ENCODE measurements around the gene MRPL39. TPM values are rescaled to one million over a fixed set of nuclear protein-coding genes. Genes with fewer than 3 reads are reported as not detected.

Gene MRPL39
- total and polyA plus RNA-seq, 10 donors, result 14.4 to 34.3 (median 20.8) TPM

DNA sequence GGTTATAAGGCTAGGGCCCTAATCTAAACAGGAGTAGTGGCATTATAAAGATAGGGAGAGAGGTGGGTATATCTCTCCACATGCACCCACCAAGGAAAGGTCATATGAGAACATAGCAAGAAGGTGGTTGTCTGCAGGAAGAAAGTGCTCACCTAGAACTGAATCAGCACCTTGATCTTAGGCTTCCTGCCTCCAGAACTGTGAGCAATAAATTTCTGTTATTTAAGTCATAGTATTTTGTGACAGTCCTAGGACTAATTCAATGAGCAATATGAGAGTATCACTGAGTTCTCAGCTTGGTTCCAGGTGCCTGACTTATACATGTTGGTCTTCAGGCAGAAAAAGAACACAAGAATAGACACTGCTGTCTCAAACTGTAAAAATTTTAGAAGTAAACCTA, 51.8 kb downstream of the MRPL39 start:
- Histone ChIP-seq H3K27ac (no peak overlapping the region), H3K27me3 (replicated peaks in 1 of 7) (no peaks in the 10 kb centered on the region), H3K4me3 (no peak overlapping the region), H3K4me1 (peaks cover 6 to 11% (median 9%) of the 10 kb centered on the region in 6 donors), H3K36me3 (no peaks in the 10 kb centered on the region), H3K9me3 (no peaks in the 10 kb centered on the region)
- DNase-seq, result no peak
- TF ChIP-seq POLR2A (IDR thresholded peaks at IDR 0.05), result no peak
- no peak for TF ChIP-seq POLR2AphosphoS5 (IDR thresholded peaks at IDR 0.05)
- no peak for TF ChIP-seq CTCF (IDR thresholded peaks at IDR 0.05 in 8 of 11, conservative IDR thresholded peaks at IDR 0.05 in 3 of 11)
- intact Hi-C loops (cut with DNase I; ENCODE audit: low total_unique reads), result no loop called here

DNA sequence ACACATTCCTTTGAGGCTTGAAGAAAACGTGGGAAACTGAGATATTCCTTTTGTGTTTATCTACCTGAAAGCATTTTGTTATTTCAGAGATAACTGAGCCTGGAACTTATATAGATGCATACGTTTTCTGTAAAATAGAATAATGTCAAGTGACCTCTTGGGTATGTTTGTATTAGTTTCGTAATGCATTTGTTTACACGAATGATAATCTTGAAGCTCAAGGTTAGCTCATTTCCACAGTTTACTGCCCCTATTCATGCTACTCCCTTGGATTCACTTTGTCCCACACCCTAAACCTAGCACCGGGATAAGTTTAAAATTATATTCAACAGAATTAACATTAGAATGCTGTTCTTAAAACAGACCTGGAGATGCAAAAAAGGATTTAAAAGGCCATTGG, 54.4 kb downstream of the MRPL39 start:
- WGBS, 5 donors, result 88 to 96% (median 89%) methylated on average over 5 of the region's 5 CpGs
- intact Hi-C loops (cut with DNase I; ENCODE audit: low total_unique reads), result no loop called here
- TF ChIP-seq POLR2AphosphoS5 (IDR thresholded peaks at IDR 0.05) (no peak), POLR2A (IDR thresholded peaks at IDR 0.05) (no peak), CTCF (IDR thresholded peaks at IDR 0.05 in 8 of 11, conservative IDR thresholded peaks at IDR 0.05 in 3 of 11) (no peak)
- H3K27me3 ChIP-seq (replicated peaks in 1 of 7), result no peaks in the 10 kb centered on the region
- no peak for DNase-seq
- H3K4me1 ChIP-seq, result no peaks in the 10 kb centered on the region
- no peak overlapping the region for H3K27ac ChIP-seq
- no peak overlapping the region for H3K4me3 ChIP-seq
- no peaks in the 10 kb centered on the region for H3K36me3 ChIP-seq
- no peaks in the 10 kb centered on the region for H3K9me3 ChIP-seq

GRCh38 chr21:25551569-25551968, 55.7 kb downstream of the MRPL39 start:
- intact Hi-C loops (cut with DNase I; ENCODE audit: low total_unique reads), result no loop called here
- H3K36me3 ChIP-seq, result no peaks in the 10 kb centered on the region
- no peaks in the 10 kb centered on the region for H3K27me3 ChIP-seq (replicated peaks in 1 of 7)
- no peak for TF ChIP-seq POLR2A (IDR thresholded peaks at IDR 0.05)
- no peak for TF ChIP-seq CTCF (IDR thresholded peaks at IDR 0.05 in 8 of 11, conservative IDR thresholded peaks at IDR 0.05 in 3 of 11)
- TF ChIP-seq POLR2AphosphoS5 (IDR thresholded peaks at IDR 0.05), result no peak
- no peak for DNase-seq
- WGBS, 5 donors, result 85 to 100% (median 94%) methylated on average over 1 of the region's 1 CpG
- no peaks in the 10 kb centered on the region for H3K4me1 ChIP-seq
- H3K4me3 ChIP-seq, result no peak overlapping the region
- no peaks in the 10 kb centered on the region for H3K9me3 ChIP-seq
- H3K27ac ChIP-seq, result no peak overlapping the region

DNA sequence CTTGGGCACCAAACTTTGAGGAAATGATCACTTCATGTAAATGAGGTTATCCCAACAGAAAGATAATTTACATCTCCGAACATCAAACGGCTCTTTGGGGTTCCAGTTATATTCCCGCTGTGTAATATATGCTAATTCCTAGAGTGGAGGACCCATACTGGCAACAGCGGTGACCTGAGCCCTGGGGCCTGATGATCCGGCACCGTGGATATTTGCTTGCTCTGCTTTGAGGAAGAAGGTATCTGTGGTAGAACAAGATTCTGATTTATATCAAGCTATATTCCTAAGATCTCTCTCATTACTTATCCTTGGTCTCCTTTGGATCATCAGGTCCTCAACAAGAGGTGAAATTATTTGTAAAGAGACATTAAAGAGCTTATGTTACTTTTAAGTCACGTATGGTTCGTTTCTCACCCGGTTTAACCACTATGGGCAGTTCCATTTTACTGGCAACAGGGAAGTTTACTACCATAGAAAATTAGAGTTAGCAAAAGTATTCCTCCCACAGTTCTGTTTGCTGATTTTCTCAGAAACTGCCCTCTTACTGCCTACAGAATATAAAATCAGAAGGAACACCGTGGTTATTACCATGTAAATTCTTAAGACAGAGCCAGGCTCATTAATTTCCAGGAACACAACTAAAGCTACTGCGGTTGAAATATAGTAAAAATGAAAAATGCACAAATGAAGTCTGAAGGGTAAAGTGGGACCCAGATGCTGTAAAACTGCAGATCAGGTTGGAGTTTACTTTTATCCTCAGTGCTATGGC, 56.7 kb downstream of the MRPL39 start:
- DNase-seq, result no peak
- WGBS, 5 donors, result 75 to 93% (median 86%) methylated on average over 11 of the region's 11 CpGs
- H3K9me3 ChIP-seq, result no peaks in the 10 kb centered on the region
- TF ChIP-seq CTCF (IDR thresholded peaks at IDR 0.05 in 8 of 11, conservative IDR thresholded peaks at IDR 0.05 in 3 of 11) (no peak), POLR2A (IDR thresholded peaks at IDR 0.05) (no peak), POLR2AphosphoS5 (IDR thresholded peaks at IDR 0.05) (no peak)
- no peaks in the 10 kb centered on the region for H3K4me1 ChIP-seq
- intact Hi-C loops (cut with DNase I; ENCODE audit: low total_unique reads), result no loop called here
- H3K27ac ChIP-seq, result no peak overlapping the region
- no peaks in the 10 kb centered on the region for H3K27me3 ChIP-seq (replicated peaks in 1 of 7)
- no peaks in the 10 kb centered on the region for H3K36me3 ChIP-seq
- H3K4me3 ChIP-seq, result no peak overlapping the region
